GM19238 (cell line): Measurements from ENCODE around the gene MREG.
A peak's percentile ranks its signal among the peaks of the same experiment; 100 is the strongest.
"Not testable (repeated sequence)": the region's sequence is repeated elsewhere in the genome, so short reads cannot be mapped to it uniquely, and the experiment has no call there.

ENCODE experiments used
- DNase-seq: peaks from one replicate; pipeline ENCODE4 v3.0.0; 2011; ENCODE audit warnings: low spot score; ENCODE audit not compliant: insufficient read length

Gene MREG

DNA sequence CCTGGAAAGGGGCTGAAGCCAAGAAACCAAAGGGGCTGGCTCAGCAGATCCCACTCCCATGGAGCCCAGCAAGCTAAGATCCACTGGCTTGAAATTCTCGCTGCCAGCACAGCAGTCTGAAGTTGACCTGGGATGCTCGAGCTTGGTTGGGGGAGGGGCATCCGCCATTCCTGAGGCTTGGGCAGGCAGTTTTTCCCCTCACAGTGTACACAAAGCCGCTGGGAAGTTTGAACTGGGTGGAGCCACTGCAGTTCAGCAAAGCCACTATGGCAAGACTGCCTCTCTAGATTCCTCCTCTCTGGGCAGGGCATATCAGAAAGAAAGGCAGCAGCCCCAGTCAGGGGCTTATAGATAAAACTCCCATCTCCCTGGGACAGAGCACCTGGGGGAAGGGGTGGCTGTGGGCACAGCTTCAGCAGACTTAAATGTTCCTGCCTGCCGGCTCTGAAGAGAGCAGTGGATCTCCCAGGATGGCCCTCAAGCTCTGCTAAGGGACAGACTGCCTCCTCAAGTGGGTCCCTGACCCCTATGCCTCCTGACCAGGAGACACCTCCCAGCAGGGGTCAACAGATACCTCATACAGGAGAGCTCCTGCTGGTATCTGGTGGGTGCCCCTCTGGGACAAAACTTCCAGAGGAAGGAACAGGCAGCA is 24.7 kb downstream of the MREG start:
- DNase-seq = not testable (repeated sequence)

DNA sequence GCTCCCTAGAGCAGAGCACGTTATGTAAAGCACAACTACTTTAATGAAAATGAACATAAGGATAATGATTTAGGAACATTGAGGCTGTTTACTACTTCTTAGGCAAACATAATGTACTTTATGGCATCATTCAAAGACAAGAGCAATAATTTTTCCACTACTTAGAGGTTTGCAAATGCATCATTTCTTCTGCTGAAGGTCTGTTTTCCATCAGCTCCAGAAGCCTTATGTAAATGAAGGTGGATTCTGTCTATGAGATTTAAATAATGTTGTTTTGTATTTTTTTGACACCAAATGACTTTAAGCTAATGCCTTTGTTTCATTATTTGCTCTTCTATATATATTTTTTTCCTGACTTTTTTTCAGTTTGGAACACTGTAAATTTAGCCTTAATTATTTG is 28.1 kb downstream of the MREG start:
- no peak for DNase-seq

DNA sequence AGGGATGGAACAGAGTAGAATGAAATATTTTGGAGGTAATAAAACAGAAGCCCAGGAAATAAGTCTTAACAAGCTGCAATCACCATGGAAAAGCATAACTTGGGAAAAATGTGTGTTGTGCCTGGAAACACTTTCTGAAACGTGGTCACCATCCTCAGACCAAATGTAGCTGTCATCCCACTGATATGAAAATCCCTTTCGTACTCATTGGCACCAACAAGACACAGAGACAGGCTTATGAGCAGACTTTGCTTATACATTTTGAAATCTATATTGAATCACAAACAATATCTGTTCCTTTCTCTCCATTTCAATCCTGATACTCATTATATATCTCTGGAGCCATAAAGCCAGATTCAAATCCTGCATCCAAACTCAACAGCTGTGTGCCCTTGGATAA is 28.7 kb downstream of the MREG start:
- no peak for DNase-seq

DNA sequence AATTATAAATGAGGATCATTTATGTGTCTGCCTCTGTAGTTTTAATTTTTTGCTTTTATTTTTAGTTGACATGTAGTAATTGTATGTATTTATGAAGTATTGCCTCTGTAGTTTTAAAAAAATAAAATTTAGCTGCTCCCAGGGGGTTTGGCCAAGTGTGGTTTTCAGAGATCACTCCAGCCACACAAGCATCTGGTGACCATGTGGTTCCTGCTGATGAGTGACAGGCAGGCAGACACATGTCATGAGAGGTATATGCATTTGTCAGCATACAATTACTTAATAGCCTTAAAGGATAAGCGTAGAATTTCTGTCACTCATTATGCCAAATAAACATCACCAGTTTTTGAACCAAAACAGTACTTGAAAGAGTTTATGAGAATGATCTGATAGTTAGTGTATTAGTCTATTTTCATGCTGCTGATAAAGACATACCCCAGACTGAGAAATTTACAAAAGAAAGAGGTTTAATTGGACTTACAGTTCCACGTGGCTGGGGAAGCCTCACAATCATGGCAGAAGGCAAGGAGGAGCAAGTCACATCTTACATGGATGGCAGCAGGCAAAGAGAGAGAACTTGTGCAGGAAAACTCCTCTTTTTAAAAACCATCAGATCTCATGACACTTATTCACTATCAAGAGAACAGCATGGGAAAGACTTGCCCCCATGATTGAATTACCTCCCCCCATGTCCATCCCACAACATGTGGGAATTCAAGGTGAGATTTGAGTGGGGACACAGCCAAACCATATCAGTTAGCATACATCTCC is 29.6 kb downstream of the MREG start:
- DNase-seq = no peak

DNA sequence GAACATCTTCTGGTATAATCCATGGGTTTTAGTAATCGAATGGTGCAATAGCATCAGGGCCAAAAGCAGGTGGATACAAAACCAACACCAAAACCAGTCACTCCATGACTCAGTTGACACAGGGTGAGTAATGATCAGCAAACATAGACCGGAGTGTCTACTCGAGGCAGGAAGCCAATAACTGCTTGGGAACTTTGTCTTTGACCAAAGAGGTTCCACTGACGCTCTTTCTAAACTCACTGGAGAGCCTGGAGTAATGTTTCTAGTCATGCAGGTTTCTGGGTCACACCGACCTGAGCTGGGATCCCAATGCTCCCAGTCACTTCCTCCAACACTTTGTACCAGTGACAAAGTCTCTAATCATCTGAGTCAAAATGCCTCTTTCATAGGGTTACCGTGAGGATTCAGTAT is 30.9 kb downstream of the MREG start:
- DNase-seq = no peak

DNA sequence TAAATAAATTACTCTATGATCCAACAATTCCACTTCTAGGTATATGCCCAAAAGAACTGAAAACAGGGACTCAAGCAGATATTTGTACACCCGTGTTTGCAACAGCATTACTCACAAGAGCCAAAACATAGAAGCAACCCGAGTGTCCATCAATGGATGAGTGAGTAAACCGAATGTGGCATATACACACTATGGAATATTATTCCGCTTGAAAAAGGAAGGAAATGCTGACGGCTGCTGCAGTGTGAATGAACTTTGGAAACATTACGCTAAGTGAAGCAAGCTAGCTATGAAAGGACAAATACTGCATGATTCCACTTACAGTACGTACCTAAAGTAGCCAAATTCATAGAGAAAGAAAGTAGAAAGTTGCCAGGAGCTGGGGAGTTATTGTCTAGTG is 32.2 kb downstream of the MREG start:
- no peak for DNase-seq

DNA sequence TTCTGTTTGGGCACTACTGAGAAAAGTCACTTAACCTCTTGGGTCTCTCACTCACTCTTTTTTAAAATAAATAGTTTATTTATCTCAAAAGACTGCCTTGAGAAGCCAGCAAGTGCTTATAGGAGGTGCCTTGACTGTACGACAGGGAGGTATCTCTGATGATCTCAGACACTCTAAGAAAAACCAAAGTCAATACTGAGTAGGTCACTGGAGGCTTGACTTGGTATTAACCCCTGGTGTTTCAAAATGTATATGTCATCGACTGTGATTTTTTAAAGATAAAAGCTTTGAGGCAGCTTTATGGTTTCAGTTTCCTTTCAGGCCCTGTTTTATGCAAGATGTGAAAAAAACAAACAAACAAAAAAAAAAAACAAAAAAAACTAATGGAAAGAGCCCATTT is 33.7 kb downstream of the MREG start:
- DNase-seq = peak; percentile 40

DNA sequence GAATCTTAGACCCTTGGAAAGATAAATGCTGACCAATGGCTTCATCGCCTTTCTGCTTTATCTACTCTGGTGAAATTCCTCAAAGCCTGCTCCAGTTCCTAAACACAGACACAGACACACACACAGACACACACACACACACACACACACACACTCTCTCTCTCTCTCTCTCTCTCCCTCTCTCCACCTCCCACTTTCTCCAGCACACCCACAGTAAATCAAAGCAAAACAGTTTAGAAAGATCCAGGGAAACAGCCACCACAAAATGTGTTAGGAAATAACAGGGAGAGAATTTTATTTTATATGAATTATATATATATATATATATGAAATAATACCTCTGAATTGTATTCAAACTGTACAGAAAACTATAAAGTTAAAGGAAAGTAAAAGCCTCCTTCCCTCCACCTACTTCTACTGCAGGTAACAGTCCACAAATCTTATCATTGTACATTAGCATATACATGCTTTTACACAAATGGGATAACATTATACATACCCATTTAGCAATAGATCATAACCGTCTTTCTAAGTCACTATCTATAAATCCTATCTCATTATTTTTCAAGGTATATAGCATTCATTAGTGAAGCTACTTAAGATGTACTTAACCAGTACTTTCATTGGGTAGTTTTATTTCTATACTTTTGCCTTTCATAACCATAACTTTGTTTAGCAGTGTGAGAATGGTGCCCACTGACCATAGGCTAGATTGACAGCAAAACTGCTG is 38.5 kb downstream of the MREG start:
- no peak for DNase-seq

DNA sequence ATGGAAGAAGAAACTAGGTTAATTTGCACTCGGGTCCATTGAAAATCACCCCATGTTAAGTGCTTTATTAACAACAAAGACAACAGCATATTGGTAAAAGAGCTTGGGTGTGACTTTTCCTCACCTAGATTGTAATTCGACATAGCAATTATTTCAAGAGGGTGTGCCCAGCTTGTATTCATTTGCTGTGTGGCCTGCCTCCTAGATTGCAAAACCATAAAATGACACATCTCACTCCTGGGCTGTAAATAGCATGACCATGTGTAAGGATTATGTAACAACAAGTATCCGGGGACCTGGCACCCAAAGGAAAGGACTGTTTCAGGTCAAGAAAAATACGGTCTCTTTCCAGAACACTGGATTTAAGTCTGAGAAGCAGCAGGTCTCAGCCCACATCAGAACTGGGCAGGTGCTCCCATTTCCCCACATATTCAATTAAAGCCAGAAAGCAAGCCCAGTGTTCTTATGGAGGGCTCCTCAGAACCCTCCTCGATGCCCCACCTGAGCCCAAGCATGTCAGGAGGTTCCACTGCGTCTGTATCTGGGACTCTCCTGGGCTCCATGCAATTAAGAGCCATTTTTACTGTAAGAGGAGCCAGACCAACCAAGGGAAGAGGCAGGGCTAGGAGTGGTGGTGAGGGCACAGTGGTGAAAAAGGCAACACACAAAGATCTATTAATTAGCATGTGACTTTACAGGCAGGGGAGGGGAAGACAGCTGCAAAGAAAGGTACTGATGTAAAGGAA is 39.2 kb downstream of the MREG start:
- DNase-seq = no peak

DNA sequence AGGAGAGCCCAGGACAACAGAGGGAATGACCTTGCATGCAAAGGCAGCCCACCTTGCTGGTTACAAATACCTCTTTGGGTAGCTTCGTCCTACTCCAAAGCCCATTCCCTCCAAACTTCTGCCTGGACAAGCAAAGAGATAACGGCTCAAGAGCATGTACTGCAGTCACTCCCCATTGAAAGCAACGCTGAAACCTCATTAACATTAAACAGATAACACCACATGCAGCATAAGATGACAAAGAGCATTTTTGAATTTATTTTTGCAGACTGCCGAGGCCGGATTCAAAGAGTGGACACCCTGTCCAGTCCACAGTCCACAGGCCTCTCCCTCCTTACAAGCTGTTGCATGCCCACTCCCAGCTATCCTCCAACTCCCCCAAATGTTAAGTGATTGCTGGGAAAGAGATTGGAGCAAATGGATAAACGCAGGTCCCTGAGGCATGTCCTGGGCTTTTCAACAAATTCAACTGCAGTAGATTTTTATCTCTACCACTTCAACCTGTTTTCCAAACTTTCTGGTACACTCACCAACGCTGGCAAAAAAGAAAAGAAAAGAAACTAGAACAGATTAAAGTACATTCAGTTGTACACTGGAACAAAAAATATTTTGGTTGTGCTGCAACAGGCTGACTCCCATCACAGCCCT is 40.1 kb downstream of the MREG start:
- no peak for DNase-seq

DNA sequence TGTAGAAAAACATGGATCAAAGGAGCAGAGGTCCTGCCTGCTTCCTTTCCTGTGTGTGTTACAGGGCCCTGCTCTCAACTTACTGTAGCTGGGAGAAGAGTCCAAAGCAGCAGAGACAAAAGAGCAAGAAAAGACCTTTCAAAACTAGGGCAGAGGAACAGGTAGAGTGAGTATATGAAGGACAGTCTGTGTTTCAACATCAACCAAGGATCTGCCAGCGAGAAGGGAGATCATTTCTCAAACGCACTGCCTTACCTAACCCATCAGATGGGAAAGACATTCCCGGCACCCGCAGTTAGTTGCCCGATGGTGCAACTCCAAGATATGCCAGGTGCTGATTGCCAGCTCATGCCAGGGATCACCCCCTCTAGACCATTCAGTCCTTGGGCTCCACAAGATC is 41.7 kb downstream of the MREG start:
- DNase-seq = no peak

DNA sequence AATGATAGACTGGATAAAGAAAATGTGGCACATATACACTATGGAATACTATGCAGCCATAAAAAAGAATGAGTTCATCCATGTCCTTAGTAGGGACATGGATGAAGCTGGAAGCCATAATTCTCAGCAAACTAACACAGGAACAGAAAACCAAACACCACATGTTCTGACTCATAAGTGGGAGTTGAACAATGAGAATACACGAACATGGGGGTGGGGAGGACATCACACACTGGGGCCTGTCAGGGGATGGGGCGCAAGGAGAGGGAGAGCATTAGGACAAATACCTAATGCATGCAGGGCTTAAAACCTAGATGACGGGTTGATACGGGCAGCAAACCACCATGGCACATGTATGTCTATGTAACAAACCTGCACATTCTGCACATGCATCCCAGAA is 42.5 kb downstream of the MREG start:
- not testable (repeated sequence) for DNase-seq

DNA sequence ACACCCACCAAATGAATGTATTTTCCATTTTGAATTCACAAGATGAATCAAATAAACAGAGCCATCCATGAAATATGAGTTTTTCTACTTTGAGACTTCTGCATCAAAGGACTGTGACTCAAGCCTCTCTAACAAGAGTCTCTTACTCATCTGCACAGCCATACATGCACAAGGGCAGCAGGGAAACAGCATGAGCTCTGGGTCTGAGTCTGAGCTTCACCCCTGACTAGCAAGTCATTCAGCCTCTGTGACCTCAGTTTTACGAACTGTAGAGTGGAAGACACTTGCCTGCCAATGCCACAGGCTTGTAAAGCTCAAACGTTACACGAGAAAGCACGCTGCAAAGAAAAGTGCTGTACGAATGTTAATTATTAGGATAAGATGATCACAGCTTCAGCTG is 42.9 kb downstream of the MREG start:
- DNase-seq = no peak

DNA sequence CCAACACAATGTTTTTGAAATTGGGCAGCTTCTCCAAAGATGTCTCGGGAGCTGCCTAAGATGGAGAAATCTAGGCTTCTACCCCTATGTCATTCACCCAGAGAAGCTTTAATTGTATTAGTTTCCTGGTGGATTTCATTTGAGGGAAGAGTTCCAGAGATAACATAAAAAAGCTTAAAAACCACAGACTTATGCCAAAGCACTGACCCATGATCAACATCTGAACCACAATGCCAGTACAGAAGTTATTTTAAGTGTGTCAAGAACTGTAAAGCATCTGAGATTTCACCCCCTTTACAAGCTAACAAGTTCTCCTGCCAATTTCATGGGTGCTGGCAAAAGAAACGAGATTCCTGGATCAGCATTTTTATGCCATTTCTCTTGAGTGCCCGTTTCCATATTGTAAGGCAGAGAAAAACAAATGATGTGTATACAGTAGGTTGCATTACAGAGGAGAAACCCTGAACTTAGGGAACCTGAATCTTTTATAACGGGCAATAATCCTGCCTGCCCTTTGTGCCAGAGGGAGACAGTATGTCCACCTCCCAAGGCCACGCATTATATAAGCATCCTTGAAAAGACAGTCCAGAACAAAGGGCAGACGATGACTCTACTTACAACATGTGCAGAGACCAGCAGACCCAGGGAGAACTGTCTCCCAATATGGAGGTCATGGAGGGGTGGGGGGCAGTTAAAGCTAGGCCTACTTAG is 44.1 kb downstream of the MREG start:
- no peak for DNase-seq

DNA sequence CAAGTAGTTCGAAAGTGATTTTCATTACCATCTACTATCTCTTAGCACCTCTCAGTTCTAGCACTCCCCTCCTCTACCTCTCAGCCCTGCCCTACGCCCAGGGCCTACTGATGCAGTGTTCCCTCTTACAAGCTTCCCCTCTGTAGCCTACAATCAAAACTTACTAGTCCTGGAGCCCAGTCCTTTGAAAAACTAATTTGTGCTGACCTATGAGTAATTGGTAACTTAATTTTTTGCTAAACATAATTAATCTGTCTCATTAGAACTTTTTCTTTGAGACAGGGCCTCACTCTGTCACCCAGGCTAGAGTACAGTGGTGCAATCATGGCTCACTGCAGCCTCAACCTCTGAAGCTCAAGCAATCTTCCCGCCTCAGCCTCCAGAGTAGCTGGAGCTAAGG is 44.9 kb downstream of the MREG start:
- DNase-seq = no peak

DNA sequence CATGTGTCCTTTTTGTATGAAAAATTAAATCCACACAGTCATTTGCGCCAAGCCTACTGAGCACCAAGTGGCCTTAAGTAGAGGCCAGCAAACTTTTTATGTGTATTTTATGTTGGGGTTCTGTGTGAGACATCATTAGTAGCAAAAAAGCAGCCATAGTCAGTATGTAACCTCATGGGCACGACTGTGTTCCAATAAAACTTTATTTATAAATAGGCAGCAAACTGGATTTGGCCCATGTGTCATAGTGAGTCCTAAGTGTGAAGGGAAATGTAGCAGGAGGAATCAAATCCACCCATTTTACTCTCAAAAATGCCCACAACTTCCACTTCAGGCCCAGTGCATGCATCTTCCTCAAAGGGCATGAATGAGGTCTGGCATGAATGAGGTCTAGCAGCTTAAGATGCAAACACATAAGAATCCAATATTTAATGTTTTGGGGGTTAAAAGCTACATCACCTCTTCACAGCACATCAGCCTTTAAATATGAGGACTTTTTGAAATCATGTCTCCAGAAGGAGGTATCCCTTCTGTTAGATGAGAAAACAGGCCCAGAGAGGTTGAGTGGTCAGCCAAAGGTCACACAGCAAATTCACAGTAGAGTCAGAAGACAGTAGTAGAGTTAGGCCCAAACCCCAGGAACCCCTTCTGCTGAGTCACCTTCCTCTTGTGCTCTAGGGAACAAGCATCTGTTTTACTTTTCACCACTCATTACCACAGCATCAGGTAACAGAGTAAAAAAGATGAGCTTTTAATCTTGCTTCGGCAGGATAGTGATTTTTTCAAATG is 45.6 kb downstream of the MREG start:
- DNase-seq = no peak

DNA sequence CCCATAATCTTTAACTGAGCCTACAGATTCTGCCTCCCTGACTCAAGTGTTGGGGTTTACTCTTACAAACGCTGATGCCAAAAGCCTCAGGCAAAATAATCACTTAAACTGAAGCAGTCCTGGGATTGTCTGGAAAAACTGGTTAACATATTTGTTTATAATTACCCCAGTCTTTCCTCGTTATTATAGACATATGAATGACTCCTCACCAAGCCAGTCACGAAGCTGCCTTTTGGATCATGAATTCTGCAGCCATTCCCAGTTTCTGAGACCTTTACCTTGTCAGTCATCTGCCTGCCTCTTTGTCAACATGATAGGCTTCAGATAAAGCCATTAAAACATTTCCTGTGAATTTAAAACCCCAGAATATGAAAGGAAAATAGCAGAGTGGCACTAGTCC is 46.4 kb downstream of the MREG start:
- no peak for DNase-seq

DNA sequence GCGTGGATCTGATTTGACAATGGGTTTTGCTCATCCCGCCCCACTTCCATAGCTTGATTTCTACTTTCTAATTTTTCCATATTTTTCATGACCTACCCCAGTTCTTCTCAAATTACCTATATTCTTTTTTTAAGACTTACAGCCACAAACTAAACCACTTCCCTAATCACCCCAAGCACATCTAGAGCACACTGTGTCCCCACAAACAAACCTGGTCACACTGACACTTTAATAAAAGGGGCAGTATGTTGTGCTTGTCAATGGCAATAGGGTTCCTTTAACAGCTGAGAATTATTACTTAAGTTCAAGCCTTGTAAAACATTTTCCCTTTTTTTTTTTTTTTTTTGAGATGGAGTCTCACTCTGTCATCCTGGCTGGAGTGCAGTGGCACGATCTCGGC is 47.1 kb downstream of the MREG start:
- DNase-seq = no peak

DNA sequence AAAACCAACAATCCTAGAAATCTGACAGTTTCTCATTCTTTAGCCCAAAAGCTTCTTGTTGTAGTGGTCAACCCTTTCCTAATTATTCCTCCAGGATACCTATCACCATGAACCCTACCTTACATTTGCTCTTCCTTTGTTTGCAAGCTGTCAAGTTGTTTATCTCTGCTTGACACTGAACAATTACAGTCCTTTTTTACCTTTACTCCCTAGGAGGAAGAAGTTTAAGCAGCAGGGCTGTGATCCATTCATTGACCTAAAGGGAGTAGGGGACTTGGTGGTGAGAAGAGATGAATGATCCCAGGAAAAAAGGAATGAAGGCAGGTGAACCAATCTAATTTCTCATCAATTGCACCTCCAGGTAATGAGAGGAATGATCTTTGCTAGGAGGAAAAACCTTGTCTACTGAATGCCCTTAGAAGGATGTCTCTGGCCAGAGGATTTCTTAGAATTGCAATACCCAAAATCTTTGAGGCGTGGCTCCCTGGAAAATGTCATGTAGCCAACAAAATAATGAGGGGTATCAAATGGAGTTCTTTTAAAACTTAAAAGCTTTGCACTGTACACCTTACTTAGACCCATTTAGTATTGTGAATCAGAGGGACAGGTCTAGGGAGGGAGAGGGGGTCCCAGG is 47.7 kb downstream of the MREG start:
- no peak for DNase-seq
